ENCODE measurements around the gene UPK1A. TPM values are rescaled to one million over a fixed set of nuclear protein-coding genes. Genes with fewer than 3 reads are reported as not detected.

The UPK1A gene
- not detected in 2 replicates for total RNA-seq

GRCh38 chr19:35666251-35666913 is at the start of gene UPK1A:
Gene UPK1A, plus strand, starts transcription at chr19:35666517. Its CDS starts 296 bp downstream, at chr19:35666813.
- peaks cover 8% of the 10 kb centered on the region for H3K27me3 ChIP-seq (ENCODE audit: control insufficient read depth, insufficient read depth, low read length)
- DNase-seq (ENCODE audit: low read depth) = no peak
- no peaks in the 10 kb centered on the region for H3K36me3 ChIP-seq (ENCODE audit: control insufficient read depth, insufficient read depth, low read length)
- TF ChIP-seq, protein P1, sequence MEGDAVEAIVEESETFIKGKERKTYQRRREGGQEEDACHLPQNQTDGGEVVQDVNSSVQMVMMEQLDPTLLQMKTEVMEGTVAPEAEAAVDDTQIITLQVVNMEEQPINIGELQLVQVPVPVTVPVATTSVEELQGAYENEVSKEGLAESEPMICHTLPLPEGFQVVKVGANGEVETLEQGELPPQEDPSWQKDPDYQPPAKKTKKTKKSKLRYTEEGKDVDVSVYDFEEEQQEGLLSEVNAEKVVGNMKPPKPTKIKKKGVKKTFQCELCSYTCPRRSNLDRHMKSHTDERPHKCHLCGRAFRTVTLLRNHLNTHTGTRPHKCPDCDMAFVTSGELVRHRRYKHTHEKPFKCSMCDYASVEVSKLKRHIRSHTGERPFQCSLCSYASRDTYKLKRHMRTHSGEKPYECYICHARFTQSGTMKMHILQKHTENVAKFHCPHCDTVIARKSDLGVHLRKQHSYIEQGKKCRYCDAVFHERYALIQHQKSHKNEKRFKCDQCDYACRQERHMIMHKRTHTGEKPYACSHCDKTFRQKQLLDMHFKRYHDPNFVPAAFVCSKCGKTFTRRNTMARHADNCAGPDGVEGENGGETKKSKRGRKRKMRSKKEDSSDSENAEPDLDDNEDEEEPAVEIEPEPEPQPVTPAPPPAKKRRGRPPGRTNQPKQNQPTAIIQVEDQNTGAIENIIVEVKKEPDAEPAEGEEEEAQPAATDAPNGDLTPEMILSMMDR (IDR thresholded peaks at IDR 0.05; ENCODE audit: insufficient read depth, low read length, poor library complexity, severe bottlenecking) = no peak
- no peak within 1 kb of the TSS for H3K4me3 ChIP-seq (ENCODE audit: low read depth, low read length)

DNA sequence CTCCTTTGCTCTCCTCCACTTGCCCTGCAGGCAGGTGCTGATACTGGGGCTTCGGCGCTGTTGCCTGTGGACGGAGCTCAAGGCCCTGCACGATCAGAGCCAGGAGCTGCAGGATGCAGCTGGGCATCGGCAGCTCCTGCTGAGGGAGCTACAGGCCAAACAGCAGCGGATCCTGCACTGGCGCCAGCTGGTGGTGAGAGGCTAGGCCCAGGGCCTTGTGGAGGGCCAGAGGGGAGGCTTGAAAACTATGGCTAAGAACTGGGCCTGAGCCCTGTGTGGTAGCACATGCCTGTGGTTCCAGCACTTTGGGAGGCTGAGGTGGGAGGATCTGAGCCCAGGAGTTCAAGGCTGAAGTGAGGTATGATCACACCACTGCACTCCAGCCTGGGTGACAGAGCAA is 47.5 kb upstream of the UPK1A start:
- Histone ChIP-seq H3K27me3 (ENCODE audit: control insufficient read depth, insufficient read depth, low read length) (no peaks in the 10 kb centered on the region), H3K36me3 (ENCODE audit: control insufficient read depth, insufficient read depth, low read length) (no peaks in the 10 kb centered on the region), H3K4me3 (ENCODE audit: low read depth, low read length) (no peak overlapping the region)
- no peak for DNase-seq (ENCODE audit: low read depth)
- TF ChIP-seq, protein P1 (IDR thresholded peaks at IDR 0.05; ENCODE audit: insufficient read depth, low read length, poor library complexity, severe bottlenecking) = peak; percentile 23

DNA sequence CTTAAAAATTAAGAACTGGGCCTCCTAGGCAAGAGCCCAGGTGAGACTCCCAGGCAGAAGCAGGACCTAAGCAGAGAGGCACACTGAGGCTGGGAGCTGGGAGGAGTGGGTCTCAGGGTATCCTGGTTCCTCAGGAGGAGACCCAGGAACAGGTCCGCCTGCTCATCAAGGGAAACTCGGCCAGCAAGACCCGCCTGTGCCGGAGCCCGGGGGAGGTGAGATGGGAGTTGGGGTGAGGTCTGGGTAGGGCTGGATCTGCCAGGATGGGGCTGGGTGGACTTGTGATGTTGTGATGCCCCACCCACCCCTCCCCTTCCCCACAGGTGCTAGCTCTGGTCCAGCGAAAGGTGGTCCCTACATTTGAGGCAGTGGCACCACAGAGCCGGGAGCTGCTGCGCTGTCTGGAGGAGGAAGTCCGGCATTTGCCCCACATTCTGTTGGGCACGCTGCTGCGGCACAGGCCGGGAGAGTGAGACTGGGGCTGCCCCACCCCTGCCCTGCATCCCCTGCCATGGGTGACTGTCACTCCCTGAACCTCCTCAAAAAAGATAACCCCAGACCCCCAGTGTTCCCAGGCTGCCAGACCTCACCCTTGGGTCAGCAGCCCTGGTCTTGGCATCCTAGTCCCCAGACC is 46.9 kb upstream of the UPK1A start:
- no peaks in the 10 kb centered on the region for H3K27me3 ChIP-seq (ENCODE audit: control insufficient read depth, insufficient read depth, low read length)
- no peak overlapping the region for H3K4me3 ChIP-seq (ENCODE audit: low read depth, low read length)
- DNase-seq (ENCODE audit: low read depth) = no peak
- H3K36me3 ChIP-seq (ENCODE audit: control insufficient read depth, insufficient read depth, low read length) = no peaks in the 10 kb centered on the region
- TF ChIP-seq, protein P1 (IDR thresholded peaks at IDR 0.05; ENCODE audit: insufficient read depth, low read length, poor library complexity, severe bottlenecking) = no peak

GRCh38 chr19:35620001-35620400 is 46.3 kb upstream of the UPK1A start:
- DNase-seq (ENCODE audit: low read depth) = no peak
- TF ChIP-seq, protein P1 (IDR thresholded peaks at IDR 0.05; ENCODE audit: insufficient read depth, low read length, poor library complexity, severe bottlenecking) = no peak
- H3K4me3 ChIP-seq (ENCODE audit: low read depth, low read length) = no peak overlapping the region
- H3K27me3 ChIP-seq (ENCODE audit: control insufficient read depth, insufficient read depth, low read length) = no peaks in the 10 kb centered on the region
- no peaks in the 10 kb centered on the region for H3K36me3 ChIP-seq (ENCODE audit: control insufficient read depth, insufficient read depth, low read length)

DNA sequence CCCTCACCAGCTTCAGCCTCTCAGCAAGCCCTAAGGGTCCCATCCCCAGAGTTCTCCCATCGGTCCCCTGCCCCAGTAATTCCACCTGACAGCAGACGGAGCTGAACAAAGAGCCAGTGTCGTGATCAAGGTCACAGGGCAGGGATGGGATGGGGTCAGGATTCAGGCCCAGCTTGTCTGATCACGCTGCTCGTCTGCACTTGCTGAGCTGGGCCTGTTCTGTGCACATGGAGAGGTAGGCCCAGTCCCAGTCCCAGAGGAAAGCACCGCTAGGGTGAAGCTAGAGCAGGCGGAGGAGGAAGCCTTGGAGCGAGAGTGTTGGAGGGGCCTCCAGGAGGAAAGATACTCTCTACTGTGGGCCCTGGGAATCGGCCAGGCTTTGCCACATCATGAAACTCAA is 44.6 kb upstream of the UPK1A start:
- Histone ChIP-seq H3K36me3 (ENCODE audit: control insufficient read depth, insufficient read depth, low read length) (no peaks in the 10 kb centered on the region), H3K27me3 (ENCODE audit: control insufficient read depth, insufficient read depth, low read length) (no peaks in the 10 kb centered on the region), H3K4me3 (ENCODE audit: low read depth, low read length) (no peak overlapping the region)
- no peak for DNase-seq (ENCODE audit: low read depth)
- TF ChIP-seq, protein P1 (IDR thresholded peaks at IDR 0.05; ENCODE audit: insufficient read depth, low read length, poor library complexity, severe bottlenecking) = no peak
